LHCN-M2 (cell line): ENCODE measurements around the gene C11orf91. TPM values are rescaled to one million over a fixed set of nuclear protein-coding genes. Genes with fewer than 3 reads are reported as not detected.
A peak's percentile ranks its signal among the peaks of the same experiment; 100 is the strongest.
"Not testable (repeated sequence)": the region's sequence is repeated elsewhere in the genome, so short reads cannot be mapped to it uniquely, and the experiment has no call there.

ENCODE experiments used
- DNase-seq: peaks from one replicate; pipeline ENCODE4 v3.0.0-alpha.2; 2012; ENCODE audit warnings: low read depth
- total RNA-seq: library from RNA; depleted of rRNA; stranded (reverse); fragments of >200 nt; gene quantifications from 2 replicates; pipeline ENCODE4 v1.2.3, GENCODE V29; 2014

The C11orf91 gene
- total RNA-seq, 1 experiment from 2014 or later = 1.1 TPM

GRCh38 chr11:33721984-33722383, 21.4 kb upstream of the C11orf91 start:
- no peak for DNase-seq

- peak; percentile 70 for DNase-seq
These were observed 20.8 kb upstream of the C11orf91 start for GRCh38 chr11:33721426-33721825.

GRCh38 chr11:33719587-33719986, 19.0 kb upstream of the C11orf91 start:
- no peak for DNase-seq

GRCh38 chr11:33718440-33718839, 17.8 kb upstream of the C11orf91 start:
- peak; percentile 62 for DNase-seq

- DNase-seq = peak; percentile 61
These were observed 15.6 kb upstream of the C11orf91 start for GRCh38 chr11:33716243-33716642.

GRCh38 chr11:33713856-33714398, 13.3 kb upstream of the C11orf91 start:
- DNase-seq = no peak

- no peak for DNase-seq
These were observed 12.7 kb upstream of the C11orf91 start for GRCh38 chr11:33713151-33713855.

- DNase-seq = no peak
These were observed 11.8 kb upstream of the C11orf91 start for GRCh38 chr11:33712436-33712835.

- peak; percentile 77 for DNase-seq
These were observed 8.8 kb upstream of the C11orf91 start for GRCh38 chr11:33709466-33709865.

- DNase-seq = no peak
These were observed 8.4 kb upstream of the C11orf91 start for GRCh38 chr11:33708985-33709384.

GRCh38 chr11:33707831-33708230, 7.2 kb upstream of the C11orf91 start:
- DNase-seq = not testable (repeated sequence)

- DNase-seq = peak; percentile 45
These were observed 6.3 kb upstream of the C11orf91 start for GRCh38 chr11:33706966-33707365.

GRCh38 chr11:33706546-33706945, 5.9 kb upstream of the C11orf91 start:
- DNase-seq = no peak

GRCh38 chr11:33704240-33705002, 3.8 kb upstream of the C11orf91 start:
- DNase-seq = no peak

- DNase-seq = peak; percentile 48
These were observed 3.2 kb upstream of the C11orf91 start for GRCh38 chr11:33703788-33704187.

GRCh38 chr11:33703234-33703633, 2.6 kb upstream of the C11orf91 start:
- no peak for DNase-seq

- DNase-seq = peak; percentile 91
These were observed 940 bp upstream of the C11orf91 start for GRCh38 chr11:33701302-33702230.

- no peak for DNase-seq
These were observed 544 bp downstream of the C11orf91 start for GRCh38 chr11:33700063-33700501.

- no peak for DNase-seq
These were observed 1.0 kb downstream of the C11orf91 start for GRCh38 chr11:33699515-33700062.

- no peak for DNase-seq
These were observed 1.7 kb downstream of the C11orf91 start for GRCh38 chr11:33698921-33699320.

GRCh38 chr11:33697997-33698396, 2.6 kb downstream of the C11orf91 start:
- no peak for DNase-seq
